HG02623 (cell line): ENCODE data around the gene RUNX1.

Source experiments
- ATAC-seq: cut with Tn5 transposase; IDR thresholded peaks from one replicate; pipeline ENCODE4 v1.9.1; 2021; ENCODE audit warnings: moderate library complexity; ENCODE audit not compliant: unreplicated experiment

RUNX1 gene

GRCh38 chr21:34907461-34908418 lies 141.4 kb downstream of the RUNX1 start:
- no peak for ATAC-seq

GRCh38 chr21:34906401-34906800 lies 142.7 kb downstream of the RUNX1 start:
- no peak for ATAC-seq

- ATAC-seq: no peak
Measured at GRCh38 chr21:34905218-34905537, 143.9 kb downstream of the RUNX1 start.

GRCh38 chr21:34904526-34905217 lies 144.4 kb downstream of the RUNX1 start:
- no peak for ATAC-seq

- ATAC-seq: no peak
Measured at GRCh38 chr21:34900376-34900775, 148.7 kb downstream of the RUNX1 start.

GRCh38 chr21:34899760-34900159 lies 149.3 kb downstream of the RUNX1 start:
- no peak for ATAC-seq

GRCh38 chr21:34899302-34899701 lies 149.8 kb downstream of the RUNX1 start:
- no peak for ATAC-seq

GRCh38 chr21:34897828-34898227 lies 151.3 kb downstream of the RUNX1 start:
- no peak for ATAC-seq

- ATAC-seq: no peak
Measured at GRCh38 chr21:34894401-34894800, 154.7 kb downstream of the RUNX1 start.

GRCh38 chr21:34892209-34892608 lies 156.9 kb downstream of the RUNX1 start:
- ATAC-seq: no peak

GRCh38 chr21:34891613-34891943 lies 157.5 kb downstream of the RUNX1 start:
- no peak for ATAC-seq

- ATAC-seq: no peak
Measured at GRCh38 chr21:34890724-34891612, 158.1 kb downstream of the RUNX1 start.

- no peak for ATAC-seq
Measured at GRCh38 chr21:34890470-34890723, 158.7 kb downstream of the RUNX1 start.

GRCh38 chr21:34889676-34890469 lies 159.2 kb downstream of the RUNX1 start:
- peak; percentile 31 for ATAC-seq

- no peak for ATAC-seq
Measured at GRCh38 chr21:34889320-34889675, 159.8 kb downstream of the RUNX1 start.

- ATAC-seq: peak; percentile 47
Measured at GRCh38 chr21:34888569-34889319, 160.4 kb downstream of the RUNX1 start.

- ATAC-seq: peak; percentile 26
Measured at GRCh38 chr21:34887725-34888568, 161.2 kb downstream of the RUNX1 start.

- ATAC-seq: no peak
Measured at GRCh38 chr21:34887105-34887442, 162.0 kb downstream of the RUNX1 start.
